Esophagus muscularis mucosa (tissue), 3 donors: ENCODE measurements around the gene CTNNA3.

ENCODE experiments used
- POLR2A ChIP-seq: fragments of 450-650 bp; IDR thresholded peaks from one replicate; pipeline ENCODE4 v1.6.1; 2017; ENCODE audit warnings: antibody characterized with exemption, moderate library complexity, mild to moderate bottlenecking, low read depth
- POLR2AphosphoS5 ChIP-seq, 2 donors: sonication (generic); formaldehyde crosslinking; IDR thresholded peaks; one replicate each; pipeline ENCODE4 v1.6.1; 2017; ENCODE audit warnings: antibody characterized with exemption in 2 of 2
- TF ChIP-seq, protein P1 (sequence below), 3 experiments: fragments of 200-600 bp in 2 of 3; fragments of 450-650 bp in 1 of 3; sonication (generic) in 2 of 3; IDR thresholded peaks; one replicate each; pipeline ENCODE4 v1.5.1; 2017 to 2019; ENCODE audit warnings: antibody characterized with exemption in 3 of 3, mild to moderate bottlenecking in 2 of 3, moderate library complexity in 1 of 3

DNA sequence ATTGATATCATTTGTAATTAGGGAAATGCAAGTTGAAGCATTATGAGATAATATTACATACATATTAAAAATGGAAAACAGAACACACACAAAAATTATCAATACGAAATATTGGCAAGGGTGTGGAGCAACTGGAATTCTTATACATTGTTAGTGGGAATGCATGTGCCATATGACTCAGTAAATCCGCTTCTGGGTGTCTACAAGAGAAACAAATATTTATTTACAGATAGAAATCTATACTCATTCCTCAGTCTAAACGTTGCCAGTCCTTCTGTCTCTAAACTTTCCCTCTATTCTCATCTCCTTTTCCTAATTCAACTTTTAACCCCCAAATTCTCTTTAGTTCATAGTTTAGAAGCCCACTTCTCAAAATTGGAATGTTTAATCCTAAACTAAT is 940.5 kb downstream of the CTNNA3 start:
- TF ChIP-seq, protein P1, sequence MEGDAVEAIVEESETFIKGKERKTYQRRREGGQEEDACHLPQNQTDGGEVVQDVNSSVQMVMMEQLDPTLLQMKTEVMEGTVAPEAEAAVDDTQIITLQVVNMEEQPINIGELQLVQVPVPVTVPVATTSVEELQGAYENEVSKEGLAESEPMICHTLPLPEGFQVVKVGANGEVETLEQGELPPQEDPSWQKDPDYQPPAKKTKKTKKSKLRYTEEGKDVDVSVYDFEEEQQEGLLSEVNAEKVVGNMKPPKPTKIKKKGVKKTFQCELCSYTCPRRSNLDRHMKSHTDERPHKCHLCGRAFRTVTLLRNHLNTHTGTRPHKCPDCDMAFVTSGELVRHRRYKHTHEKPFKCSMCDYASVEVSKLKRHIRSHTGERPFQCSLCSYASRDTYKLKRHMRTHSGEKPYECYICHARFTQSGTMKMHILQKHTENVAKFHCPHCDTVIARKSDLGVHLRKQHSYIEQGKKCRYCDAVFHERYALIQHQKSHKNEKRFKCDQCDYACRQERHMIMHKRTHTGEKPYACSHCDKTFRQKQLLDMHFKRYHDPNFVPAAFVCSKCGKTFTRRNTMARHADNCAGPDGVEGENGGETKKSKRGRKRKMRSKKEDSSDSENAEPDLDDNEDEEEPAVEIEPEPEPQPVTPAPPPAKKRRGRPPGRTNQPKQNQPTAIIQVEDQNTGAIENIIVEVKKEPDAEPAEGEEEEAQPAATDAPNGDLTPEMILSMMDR (IDR thresholded peaks at IDR 0.05), result no peak
- TF ChIP-seq POLR2A (no peak), POLR2AphosphoS5 (IDR thresholded peaks at IDR 0.05) (no peak)
